ENCODE measurements around the gene KLHL9.

The KLHL9 gene

GRCh38 chr9:21316860-21317259 is 18.3 kb downstream of the KLHL9 start:
- FAIRE-seq: no peak

- no peak for FAIRE-seq
Observed at GRCh38 chr9:21316032-21316842, 19.0 kb downstream of the KLHL9 start.

DNA sequence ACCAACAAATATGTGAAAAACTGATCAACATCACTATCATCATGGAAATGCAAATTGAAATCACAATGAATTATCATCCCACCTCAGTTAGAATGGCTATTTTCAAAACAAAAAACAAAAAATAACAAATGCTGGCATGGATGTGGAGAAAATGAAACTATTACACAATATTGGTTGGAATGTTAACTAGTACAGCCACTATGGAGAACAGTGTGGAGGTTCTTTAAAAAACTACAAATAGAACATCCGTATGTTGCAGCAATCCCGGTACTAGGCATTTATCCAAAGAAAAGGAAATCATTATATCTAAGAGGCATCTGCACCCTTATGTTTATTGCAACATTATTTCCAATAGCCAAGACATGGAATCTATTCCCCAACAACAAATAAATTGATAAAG is 21.1 kb downstream of the KLHL9 start:
- no peak for FAIRE-seq

- no peak for FAIRE-seq
Observed at GRCh38 chr9:21311889-21312288, 23.3 kb downstream of the KLHL9 start.

GRCh38 chr9:21305213-21305612 is 30.0 kb downstream of the KLHL9 start, which contains the start of gene IFNA5:
Gene IFNA5 (minus strand): TSS chr9:21305313. CDS start chr9:21305256, 57 bp downstream.
- FAIRE-seq: no peak

- no peak for FAIRE-seq
Observed at GRCh38 chr9:21295992-21296391, 39.2 kb downstream of the KLHL9 start.

GRCh38 chr9:21294904-21295538 is 40.2 kb downstream of the KLHL9 start:
- FAIRE-seq: no peak

- no peak for FAIRE-seq
Observed at GRCh38 chr9:21294364-21294774, 40.8 kb downstream of the KLHL9 start.

GRCh38 chr9:21289848-21290247 is 45.4 kb downstream of the KLHL9 start:
- FAIRE-seq: no peak

DNA sequence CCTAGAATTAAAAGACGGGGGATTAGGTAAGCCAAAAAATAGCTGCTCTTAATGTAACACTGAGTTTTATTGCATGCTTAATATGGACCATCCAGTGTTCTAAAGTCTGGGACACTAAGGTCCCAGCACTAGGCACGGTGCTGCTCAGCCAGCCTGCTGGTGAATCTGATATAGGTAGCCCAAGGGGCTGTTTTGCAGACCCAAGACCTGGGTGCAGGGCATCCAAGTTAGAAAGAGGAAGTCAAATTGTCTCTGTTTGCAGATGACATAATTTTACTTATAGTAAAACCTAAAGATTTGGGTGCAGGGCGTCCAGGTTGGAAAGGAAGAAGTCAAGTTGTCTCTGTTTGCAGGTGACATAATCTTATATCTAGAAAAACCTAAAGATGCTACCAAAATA is 47.9 kb downstream of the KLHL9 start:
- no peak for FAIRE-seq

DNA sequence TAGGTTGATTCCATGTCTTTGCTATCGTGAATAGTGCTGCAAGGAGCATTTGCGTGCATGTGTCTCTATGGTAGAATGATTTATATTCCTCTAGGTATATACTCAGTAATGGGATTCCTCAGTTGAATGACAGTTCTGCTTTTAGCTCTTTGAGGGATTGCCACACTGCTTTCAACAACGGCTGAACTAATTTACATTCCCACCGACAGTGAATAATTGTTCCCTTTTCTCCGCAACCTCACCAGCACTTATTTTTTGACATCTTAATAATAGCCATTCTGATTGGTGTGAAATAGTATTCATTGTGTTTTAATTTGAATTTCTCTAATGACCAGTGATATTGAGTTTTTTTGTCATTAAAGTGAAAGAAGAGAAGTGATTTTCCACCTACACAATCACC is 48.5 kb downstream of the KLHL9 start:
- FAIRE-seq: no peak

GRCh38 chr9:21286099-21286498 is 49.1 kb downstream of the KLHL9 start:
- no peak for FAIRE-seq

DNA sequence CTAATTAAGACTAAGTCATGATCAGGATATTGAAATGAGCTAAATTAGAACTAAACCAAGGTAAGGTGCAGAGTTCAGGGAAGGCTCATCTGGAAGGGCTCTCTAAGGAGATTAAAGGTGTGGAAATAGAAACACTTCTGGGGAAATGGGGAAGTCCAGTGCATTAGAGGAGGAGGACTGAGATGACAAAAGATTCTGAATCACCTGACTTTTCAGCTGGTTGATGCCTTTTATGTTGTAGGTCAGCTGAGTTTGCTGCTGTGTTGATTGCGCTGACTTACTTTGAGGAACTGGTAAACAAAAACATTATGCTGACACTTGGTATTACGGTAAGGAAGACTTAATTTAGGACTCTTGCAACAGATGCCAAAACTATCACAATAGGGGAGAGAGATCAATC is 53.9 kb downstream of the KLHL9 start:
- FAIRE-seq: no peak
